ENCODE results near the gene ZBTB7B.

Gene ZBTB7B

GRCh38 chr1:155038602-155039307 is 36.2 kb downstream of the ZBTB7B start:
- no peak overlapping the region for H3K4me3 ChIP-seq (ENCODE audit: low read depth, low read length)
- TF ChIP-seq CTCF (IDR thresholded peaks at IDR 0.05; ENCODE audit: low read depth, low read length) = no peak

GRCh38 chr1:155039308-155039669 is 36.7 kb downstream of the ZBTB7B start:
- no peak overlapping the region for H3K4me3 ChIP-seq (ENCODE audit: low read depth, low read length)

GRCh38 chr1:155040358-155041093 is 37.9 kb downstream of the ZBTB7B start:
- no peak overlapping the region for H3K4me3 ChIP-seq (ENCODE audit: low read depth, low read length)
- TF ChIP-seq CTCF (IDR thresholded peaks at IDR 0.05; ENCODE audit: low read depth, low read length) = no peak

More at GRCh38 chr1:155039308-155039669, 36.7 kb downstream of the ZBTB7B start:
- TF ChIP-seq CTCF (IDR thresholded peaks at IDR 0.05; ENCODE audit: low read depth, low read length) = no peak

- no peak for TF ChIP-seq CTCF (IDR thresholded peaks at IDR 0.05; ENCODE audit: low read depth, low read length)
- H3K4me3 ChIP-seq (ENCODE audit: low read depth, low read length) = no peak overlapping the region
Observed at GRCh38 chr1:155042789-155043188, 40.2 kb downstream of the ZBTB7B start.

GRCh38 chr1:155043301-155043702 is 40.7 kb downstream of the ZBTB7B start:
- TF ChIP-seq CTCF (IDR thresholded peaks at IDR 0.05; ENCODE audit: low read depth, low read length) = no peak
- no peak overlapping the region for H3K4me3 ChIP-seq (ENCODE audit: low read depth, low read length)

GRCh38 chr1:155043793-155044192 is 41.2 kb downstream of the ZBTB7B start:
- H3K4me3 ChIP-seq (ENCODE audit: low read depth, low read length) = no peak overlapping the region
- no peak for TF ChIP-seq CTCF (IDR thresholded peaks at IDR 0.05; ENCODE audit: low read depth, low read length)

GRCh38 chr1:155044365-155044764 is 41.8 kb downstream of the ZBTB7B start:
- no peak for TF ChIP-seq CTCF (IDR thresholded peaks at IDR 0.05; ENCODE audit: low read depth, low read length)
- no peak overlapping the region for H3K4me3 ChIP-seq (ENCODE audit: low read depth, low read length)

Measured in WI38 (cell line).